CD4-positive, alpha-beta T cell treated with Interferon gamma for 1 hour (primary cell): ENCODE results near the gene NCSTN.
"Not testable (repeated sequence)": the region's sequence is repeated elsewhere in the genome, so short reads cannot be mapped to it uniquely, and the experiment has no call there.

ENCODE experiments used
- DNase-seq: peaks from one replicate; pipeline ENCODE4 v3.0.0-alpha.2; 2020

Gene NCSTN

GRCh38 chr1:160374306-160375110 is 31.3 kb downstream of the NCSTN start:
- no peak for DNase-seq

GRCh38 chr1:160375788-160376524 is 32.8 kb downstream of the NCSTN start:
- DNase-seq = no peak

DNA sequence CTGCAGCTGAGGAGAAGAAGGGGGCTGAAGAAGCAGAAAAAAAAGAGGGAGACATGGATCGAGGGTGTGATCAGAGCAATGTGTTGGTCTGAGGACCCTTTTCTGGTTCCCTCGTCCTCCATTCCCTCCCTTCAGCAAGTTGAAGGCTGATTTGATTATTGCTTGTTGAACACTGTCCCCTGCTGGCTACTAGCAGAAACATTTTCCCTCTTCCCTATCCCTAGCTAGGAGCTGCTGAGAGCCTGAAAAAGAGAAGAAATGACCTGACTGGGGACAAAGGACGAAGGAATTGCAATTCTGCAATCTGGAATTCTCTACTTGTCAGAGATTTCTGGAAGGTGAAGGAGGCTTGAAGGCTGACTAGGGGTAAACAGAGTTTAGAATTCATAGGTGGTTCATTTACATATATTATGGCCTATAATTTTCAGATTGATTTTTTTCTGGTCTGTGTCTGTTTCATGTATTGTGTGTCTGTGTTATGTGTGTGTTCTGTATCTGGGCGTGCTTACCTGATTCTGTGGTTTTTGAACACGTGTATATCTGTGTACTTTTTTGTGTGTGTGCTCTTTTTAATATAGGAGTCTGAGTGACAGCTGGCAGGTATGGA is 33.4 kb downstream of the NCSTN start:
- DNase-seq = peak; percentile 11

DNA sequence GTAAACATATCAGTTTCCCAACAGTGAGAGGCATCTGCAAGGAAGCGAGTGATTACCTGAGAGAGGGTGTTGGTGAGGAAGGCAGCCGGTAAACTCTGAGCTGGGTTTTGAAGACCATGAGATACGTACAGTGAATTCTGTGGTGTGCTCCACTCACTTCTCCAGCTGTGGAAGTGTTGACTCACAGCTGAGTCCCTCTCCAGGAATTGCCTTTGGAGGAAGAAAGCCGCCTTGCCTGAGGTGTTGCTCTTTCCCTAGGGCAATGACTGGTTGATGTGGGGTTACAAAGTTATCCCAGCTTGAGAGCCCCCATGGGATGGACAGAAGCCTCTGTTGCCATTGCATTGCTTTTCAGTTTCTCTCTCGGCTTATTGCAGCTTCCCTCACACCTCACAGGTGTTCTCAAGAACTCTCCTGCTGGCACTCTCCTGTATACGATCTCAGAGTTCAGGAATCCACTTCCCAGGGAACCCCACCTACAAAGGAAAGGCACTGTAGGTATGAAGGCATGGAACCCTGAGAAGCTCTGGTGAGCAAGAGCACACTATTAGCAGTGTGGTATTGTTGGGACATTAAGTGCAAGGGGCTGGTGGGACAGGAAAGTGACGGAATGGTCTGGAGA is 34.5 kb downstream of the NCSTN start:
- DNase-seq = no peak

- not testable (repeated sequence) for DNase-seq
Observed at GRCh38 chr1:160384812-160385211, 41.6 kb downstream of the NCSTN start.

DNA sequence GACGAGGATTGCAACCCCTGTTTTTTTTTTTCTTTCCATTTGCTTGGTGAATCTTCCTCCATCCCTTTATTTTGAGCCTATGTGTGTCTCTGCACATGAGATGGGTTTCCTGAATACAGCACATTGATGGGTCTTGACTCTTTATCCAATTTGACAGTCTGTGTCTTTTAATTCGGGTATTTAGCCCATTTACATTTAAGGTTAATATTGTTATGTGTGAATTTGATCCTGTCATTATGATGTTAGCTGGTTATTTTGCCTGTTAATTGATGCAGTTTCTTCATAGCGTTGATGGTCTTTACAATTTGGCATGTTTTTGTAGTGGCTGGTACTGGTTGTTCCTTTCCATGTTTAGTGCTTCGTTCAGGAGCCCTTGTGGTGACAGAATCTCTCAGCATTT is 45.2 kb downstream of the NCSTN start:
- DNase-seq = not testable (repeated sequence)

DNA sequence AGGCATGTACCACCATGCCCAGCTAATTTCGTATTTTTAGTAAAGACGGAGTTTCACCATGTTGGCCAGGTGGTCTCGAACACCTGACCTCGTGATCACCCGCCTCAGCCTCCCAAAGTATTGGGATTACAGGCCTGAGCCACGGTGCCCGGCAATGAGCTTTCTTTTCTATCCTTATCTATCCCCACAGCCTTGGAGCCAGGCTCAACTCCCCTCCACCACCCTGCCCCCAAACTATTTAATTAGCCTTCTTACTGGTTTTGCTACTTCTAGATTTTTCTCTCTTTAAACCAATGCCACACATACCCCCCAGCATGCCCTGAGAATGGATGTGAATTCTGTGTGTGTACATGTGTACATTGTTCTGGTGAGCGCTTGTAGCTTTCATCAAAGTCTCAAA is 51.5 kb downstream of the NCSTN start:
- no peak for DNase-seq

GRCh38 chr1:160397651-160398050 is 54.5 kb downstream of the NCSTN start:
- DNase-seq = no peak

DNA sequence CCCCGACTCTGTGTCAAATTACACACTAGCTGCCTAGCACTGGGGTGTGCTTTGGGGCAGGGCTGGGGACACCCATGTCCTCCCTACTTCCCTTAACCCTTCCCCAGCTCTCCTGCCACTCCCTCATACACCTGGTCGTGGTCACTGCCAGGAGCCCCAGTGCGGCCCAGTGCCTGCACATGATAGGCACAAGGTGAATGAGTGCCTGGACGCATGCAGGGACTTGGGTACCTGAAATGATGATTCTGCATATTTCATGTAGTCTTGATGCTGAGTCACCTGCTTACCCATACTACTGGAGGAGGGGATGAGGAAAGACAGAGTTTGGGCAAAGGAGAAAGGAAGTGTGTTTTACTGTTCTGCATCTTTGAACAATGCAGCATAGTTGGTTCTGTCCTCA is 55.6 kb downstream of the NCSTN start:
- DNase-seq = no peak

- DNase-seq = no peak
Observed at GRCh38 chr1:160399544-160400222, 56.5 kb downstream of the NCSTN start.

DNA sequence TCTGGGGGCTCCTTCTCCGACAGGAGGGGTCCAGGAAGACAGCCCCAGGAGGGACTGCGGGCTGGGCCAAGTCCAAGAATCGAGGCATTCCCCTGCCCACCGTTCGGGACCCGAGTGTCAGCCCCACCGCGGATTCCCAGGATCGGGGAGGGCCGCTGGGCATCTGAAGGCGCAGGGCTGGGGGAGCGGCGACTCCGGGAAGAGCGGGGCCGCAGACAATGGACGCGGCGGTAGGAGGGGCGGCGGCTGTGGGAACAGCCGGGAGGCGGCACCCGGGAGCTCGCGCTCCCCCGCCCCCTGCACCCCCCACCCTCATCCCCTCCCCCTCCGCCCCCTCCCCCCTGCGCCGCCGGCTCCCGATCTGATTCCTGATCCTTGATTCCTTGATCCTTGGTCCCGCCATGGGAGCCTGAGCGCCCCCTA is 57.1 kb downstream of the NCSTN start, which contains the start of gene VANGL2:
TSS of gene VANGL2 (plus strand) at position 342 of the 423 bp plus-strand sequence. CDS start 15,274 bp downstream, outside the sequence.
- DNase-seq = peak; percentile 46

GRCh38 chr1:160400646-160401486 is 57.7 kb downstream of the NCSTN start:
- DNase-seq = peak; percentile 9

- no peak for DNase-seq
Observed at GRCh38 chr1:160401487-160401805, 58.3 kb downstream of the NCSTN start.

- DNase-seq = no peak
Observed at GRCh38 chr1:160402001-160402795, 59.0 kb downstream of the NCSTN start.

GRCh38 chr1:160403244-160403643 is 60.1 kb downstream of the NCSTN start:
- no peak for DNase-seq

GRCh38 chr1:160404094-160404493 is 60.9 kb downstream of the NCSTN start:
- no peak for DNase-seq

- no peak for DNase-seq
Observed at GRCh38 chr1:160405331-160405877, 62.2 kb downstream of the NCSTN start.

GRCh38 chr1:160406131-160406968 is 63.2 kb downstream of the NCSTN start:
- DNase-seq = no peak
